IPS-18c (cell line): Measurements from ENCODE around the gene MKLN1.

ENCODE experiments used
- H3K4me3 ChIP-seq: 2 replicates; pipeline ENCODE4 v1.7.0; 2013; ENCODE audit warnings: low read depth, mild to moderate bottlenecking, low read length, moderate library complexity; ENCODE audit not compliant: insufficient read depth
- H3K9me3 ChIP-seq: one replicate; pipeline ENCODE4 v1.6.1; 2013; ENCODE audit warnings: mild to moderate bottlenecking, low read length, moderate library complexity; ENCODE audit not compliant: control insufficient read depth, insufficient read depth

MKLN1 gene

GRCh38 chr7:131536361-131536849 is 208.7 kb downstream of the MKLN1 start:
- Histone ChIP-seq H3K4me3 (no peak overlapping the region), H3K9me3 (no peaks in the 10 kb centered on the region)

- no peak overlapping the region for H3K4me3 ChIP-seq
- H3K9me3 ChIP-seq, result no peaks in the 10 kb centered on the region
These were observed 209.9 kb downstream of the MKLN1 start for GRCh38 chr7:131537571-131537978.

- H3K9me3 ChIP-seq, result no peaks in the 10 kb centered on the region
- H3K4me3 ChIP-seq, result no peak overlapping the region
These were observed 210.6 kb downstream of the MKLN1 start for GRCh38 chr7:131538071-131538812.

- H3K4me3 ChIP-seq, result no peak overlapping the region
- H3K9me3 ChIP-seq, result no peaks in the 10 kb centered on the region
These were observed 211.1 kb downstream of the MKLN1 start for GRCh38 chr7:131538813-131539179.

- Histone ChIP-seq H3K9me3 (no peaks in the 10 kb centered on the region), H3K4me3 (no peak overlapping the region)
These were observed 213.0 kb downstream of the MKLN1 start for GRCh38 chr7:131540491-131541162.

GRCh38 chr7:131543298-131543697 is 215.6 kb downstream of the MKLN1 start:
- Histone ChIP-seq H3K9me3 (no peaks in the 10 kb centered on the region), H3K4me3 (no peak overlapping the region)

- H3K4me3 ChIP-seq, result no peak overlapping the region
- no peaks in the 10 kb centered on the region for H3K9me3 ChIP-seq
These were observed 216.3 kb downstream of the MKLN1 start for GRCh38 chr7:131544021-131544420.

- H3K4me3 ChIP-seq, result no peak overlapping the region
- no peaks in the 10 kb centered on the region for H3K9me3 ChIP-seq
These were observed 217.0 kb downstream of the MKLN1 start for GRCh38 chr7:131544449-131545301.

GRCh38 chr7:131546126-131546525 is 218.4 kb downstream of the MKLN1 start:
- no peak overlapping the region for H3K4me3 ChIP-seq
- no peaks in the 10 kb centered on the region for H3K9me3 ChIP-seq
